HG02981 (cell line): ENCODE data around the gene DNAH8.

Source experiments
- ATAC-seq: cut with Tn5 transposase; IDR thresholded peaks from one replicate; pipeline ENCODE4 v1.9.1; 2021; ENCODE audit warnings: mild to moderate bottlenecking, moderate library complexity; ENCODE audit not compliant: unreplicated experiment

DNAH8 gene

DNA sequence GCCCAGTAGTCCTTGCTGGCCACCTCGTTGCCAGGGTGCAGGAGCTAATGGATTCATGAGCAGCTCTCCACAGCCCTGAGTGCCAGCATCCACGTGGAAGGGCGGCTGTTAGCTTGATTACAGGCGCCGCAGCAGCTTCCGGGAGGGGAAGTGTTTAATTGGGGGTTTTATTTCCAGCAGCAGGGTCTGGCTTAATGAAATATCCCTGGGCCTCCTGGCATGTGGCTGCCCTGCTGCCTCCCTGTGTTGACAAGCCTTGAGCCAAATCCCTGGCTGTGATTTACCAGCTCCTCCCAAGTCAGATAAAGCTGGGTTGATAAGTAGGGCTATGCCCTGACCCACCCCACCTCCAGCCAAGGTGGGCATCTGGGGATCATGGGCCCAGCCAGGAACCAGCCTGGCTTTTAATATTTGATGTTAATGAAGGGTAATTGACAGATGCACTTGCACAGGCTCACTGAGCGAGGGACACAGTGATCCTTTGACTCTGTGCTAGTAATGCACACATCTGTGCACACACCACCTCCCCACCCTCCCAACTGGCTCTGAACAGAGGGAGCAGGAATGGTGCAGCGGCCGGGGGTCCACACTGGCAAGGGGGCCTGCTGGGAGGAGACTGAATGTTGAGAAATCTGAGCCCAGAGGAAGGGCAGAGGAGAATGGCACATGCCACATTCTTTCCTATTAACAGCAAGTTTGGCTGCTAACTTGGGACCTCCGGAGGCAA, 347.1 kb downstream of the DNAH8 start:
- ATAC-seq: no peak

GRCh38 chr6:39063526-39063925, 348.4 kb downstream of the DNAH8 start:
- no peak for ATAC-seq

GRCh38 chr6:39065561-39065960, 350.4 kb downstream of the DNAH8 start:
- ATAC-seq: no peak

DNA sequence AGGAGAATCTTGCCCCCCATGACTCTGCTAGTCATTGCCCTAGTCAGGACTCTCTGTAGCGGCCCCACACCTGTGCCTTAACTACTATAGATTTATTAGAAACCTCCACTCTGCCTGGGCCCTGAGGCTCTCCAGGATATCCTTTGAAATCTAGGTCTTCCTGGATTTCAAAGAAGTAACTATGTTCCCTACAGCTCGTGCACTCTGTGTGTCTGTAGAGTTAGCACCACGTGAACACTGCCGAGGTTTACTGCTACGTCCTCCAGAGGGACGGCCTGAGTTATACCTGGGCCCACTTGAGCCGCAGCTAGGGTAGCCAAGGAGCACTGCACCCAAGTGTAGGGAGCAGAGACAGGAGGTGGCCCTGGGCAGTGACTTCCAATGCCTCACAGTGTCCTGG, 353.3 kb downstream of the DNAH8 start:
- no peak for ATAC-seq

DNA sequence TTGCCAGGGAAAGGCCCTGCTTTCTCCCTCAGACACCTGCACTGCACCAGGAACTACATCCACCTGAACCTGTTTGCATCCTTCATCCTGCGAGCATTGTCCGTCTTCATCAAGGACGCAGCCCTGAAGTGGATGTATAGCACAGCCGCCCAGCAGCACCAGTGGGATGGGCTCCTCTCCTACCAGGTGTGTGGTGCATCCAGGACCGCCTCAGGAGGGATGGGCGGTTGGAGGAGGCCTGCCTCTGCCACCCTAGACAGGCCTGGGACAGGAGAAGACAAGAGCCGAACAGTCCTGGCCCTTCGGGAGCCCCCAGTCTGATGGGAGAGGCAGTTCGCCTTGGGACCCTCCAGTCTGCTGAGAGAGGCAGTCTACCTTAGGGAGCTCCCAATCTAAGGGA, 357.7 kb downstream of the DNAH8 start:
- no peak for ATAC-seq

DNA sequence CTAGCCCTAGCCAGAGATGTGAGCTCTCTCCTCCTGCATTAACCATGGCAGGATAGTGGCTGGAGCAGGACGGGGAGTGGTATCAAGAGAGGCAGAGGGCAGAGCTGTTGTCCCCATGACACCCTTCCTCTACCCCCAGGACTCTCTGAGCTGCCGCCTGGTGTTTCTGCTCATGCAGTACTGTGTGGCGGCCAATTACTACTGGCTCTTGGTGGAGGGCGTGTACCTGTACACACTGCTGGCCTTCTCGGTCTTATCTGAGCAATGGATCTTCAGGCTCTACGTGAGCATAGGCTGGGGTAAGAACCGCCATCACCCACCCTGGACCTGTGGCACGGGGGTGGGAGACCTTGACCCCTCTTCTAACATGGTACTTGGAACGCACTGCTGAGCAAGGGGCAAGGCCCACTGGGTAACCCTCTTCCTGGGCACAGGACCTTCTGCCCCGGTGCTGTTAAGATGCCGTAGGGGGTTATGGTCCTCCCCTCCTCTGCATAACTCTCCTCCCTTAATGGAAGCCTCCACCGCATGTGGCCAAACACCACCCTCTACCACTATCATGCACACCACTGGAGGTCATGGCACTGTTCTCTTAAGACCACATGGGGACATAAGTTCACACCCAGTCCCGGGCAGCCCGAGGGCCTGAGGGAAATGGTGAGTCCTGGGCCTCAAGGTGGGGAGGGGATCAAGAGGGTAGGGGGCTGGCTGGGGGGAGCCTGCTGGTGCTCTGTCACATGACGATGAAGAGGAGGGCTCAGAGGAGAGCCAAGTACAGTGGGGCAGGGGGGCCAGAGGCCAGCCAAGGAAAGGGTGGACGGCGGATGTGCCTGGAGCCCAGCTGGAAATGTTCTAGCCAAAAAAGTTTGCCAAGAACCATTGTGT, 358.6 kb downstream of the DNAH8 start:
- ATAC-seq: no peak

- no peak for ATAC-seq
Observed at GRCh38 chr6:39074486-39074885, 359.4 kb downstream of the DNAH8 start.

GRCh38 chr6:39075010-39075686, 360.0 kb downstream of the DNAH8 start:
- ATAC-seq: no peak

DNA sequence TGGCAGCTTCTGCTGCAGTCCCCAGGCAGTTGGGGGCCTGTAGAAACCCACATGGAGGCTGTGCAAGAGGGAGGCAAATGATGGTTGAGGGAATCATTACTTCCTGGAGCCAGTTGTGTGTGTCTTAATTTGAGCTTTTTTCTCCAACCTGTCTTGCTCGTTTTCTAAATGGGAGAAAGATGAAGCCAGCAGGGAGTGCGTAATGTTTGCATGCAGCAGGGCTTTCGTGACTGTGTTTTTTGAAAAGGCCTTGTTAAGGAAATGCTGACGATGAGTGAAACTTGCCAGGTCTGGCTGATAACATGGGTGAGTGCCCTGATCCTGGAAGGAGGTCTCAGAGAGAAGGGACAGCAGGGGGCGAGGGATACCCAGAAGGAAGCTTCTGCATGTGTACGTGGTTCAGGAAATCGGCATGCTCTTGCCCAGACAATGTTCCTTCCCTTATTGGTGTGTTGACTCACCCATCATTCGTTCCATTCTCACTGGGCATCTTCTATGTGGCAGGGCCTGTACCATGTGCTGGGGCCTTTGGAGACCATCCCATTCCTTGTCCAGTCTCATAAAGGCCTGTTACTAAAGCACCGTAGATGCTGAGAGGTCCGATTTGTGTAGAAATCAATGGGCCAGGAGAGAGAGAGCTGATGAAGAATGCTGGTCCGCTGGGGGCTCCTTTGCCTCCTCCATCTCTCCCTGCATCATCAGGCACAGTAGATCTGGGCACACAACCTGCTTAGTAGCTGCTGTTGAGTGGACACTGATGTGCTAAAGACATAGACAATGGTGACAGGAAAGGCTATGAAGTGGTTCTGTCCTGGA, 360.9 kb downstream of the DNAH8 start:
- no peak for ATAC-seq

DNA sequence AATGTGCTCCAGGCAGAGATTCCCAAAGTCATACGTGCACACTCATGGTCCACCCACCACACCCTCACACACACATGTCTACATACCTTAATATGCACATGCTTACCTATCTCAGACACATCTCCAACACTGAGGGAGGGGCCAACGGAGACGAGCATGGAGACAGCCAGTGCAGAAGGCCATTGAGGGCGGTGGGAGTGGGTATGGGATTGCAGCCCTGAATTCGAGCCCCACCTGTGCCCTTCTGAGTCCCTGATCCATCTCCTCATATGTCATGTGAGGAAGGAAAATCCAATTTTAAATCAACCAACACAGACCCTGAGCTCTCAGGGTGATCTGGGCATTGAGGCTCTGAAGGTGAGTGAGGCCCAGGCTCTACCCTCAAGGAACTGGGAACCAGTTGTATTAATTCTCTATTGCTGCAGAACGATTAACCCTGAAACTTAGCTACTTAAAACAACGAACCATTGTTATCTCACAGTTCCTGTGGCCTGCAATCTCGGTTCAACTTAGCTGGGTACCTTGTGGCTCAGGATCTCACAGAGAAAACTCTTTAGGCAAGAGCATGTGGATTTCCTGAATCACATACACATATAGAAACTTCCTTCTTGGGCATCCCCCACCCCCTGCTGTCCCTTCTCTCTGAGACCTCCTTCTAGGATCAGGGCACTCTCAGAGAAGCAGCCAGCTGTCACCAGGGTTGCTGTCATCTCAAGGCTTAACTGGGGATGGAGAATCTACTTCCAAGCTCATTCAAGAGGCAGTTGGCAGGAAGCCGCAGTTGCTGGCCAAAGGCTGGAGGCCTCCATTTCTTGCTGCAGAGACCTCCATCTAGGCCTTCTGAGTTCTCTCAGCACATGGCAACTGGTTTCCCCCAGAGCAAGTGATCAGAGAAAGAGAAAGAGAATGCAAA, 361.8 kb downstream of the DNAH8 start:
- no peak for ATAC-seq

- no peak for ATAC-seq
Observed at GRCh38 chr6:39077882-39078594, 362.9 kb downstream of the DNAH8 start.

GRCh38 chr6:39078695-39079094, 363.6 kb downstream of the DNAH8 start:
- ATAC-seq: no peak

DNA sequence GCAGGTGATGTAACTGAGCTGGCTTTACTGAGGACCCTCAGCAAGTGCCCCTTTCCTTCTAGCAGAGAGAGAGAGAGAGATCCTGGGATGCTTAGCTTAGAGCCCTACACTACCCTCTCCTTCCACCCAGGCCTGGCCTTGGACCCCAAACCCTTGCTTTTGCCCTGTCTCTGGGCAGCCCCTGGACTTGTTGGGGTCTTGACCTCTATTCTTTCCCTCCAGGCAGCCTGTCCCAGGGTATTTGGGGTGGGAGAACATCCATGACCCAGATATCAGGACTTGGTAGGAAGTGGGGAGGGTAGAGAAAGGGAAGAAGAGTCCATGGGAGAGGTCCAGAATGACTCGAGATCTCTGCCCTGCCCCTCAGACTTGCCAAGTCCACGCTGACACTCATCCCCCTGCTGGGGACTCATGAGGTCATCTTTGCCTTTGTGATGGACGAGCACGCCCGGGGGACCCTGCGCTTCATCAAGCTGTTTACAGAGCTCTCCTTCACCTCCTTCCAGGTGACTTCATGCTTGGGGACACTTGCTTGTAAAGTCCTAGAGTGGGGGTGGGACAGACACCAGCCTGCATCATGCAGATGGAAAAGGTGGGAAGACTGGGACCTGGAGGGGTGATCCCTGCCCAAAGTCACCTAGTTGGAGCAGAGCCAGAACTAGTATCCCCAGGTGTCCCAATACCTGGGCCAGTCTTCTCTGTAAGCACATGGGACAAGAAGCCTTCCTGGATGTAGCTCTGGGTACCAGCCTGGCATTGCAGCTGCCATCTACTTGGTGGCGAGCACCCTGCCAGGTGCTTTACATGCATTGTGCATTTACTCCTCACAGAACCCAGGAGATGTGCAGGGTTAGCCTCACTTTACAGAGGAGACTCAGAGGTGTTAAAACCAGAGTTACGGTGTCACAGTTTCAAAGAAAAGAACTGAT, 364.4 kb downstream of the DNAH8 start:
- no peak for ATAC-seq
